ENCODE measurements around the gene CACNA1C. TPM values are rescaled to one million over a fixed set of nuclear protein-coding genes. Genes with fewer than 3 reads are reported as not detected.

CACNA1C gene
- total and polyA plus RNA-seq, 2 donors (not counting 1 experiment from before 2014, with no cell fraction given) = 7.6 to 11.4 TPM

DNA sequence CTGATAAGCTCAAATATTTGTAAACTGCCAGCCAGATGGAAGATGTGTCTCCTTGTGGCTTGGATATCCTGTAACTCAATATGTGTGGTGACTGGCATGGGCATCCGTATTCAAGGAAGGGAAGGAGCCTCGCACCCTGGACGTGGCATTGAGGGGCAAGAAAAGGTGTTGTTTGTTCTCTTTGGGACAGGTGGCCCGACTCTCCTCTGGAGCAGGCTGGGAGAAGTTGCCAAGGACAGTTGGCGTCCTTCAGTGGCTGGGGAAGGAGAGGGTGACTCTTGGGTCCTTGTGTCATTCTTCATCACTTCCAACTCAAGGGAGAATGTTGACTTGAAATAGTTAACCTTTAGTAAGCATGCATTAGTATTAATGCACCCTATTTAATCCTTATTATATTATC is 39.6 kb downstream of the CACNA1C start:
- peaks cover 6% of the 10 kb centered on the region for H3K4me1 ChIP-seq (ENCODE audit: control insufficient read depth, extremely low read depth, insufficient read depth, low read length)
- no peak overlapping the region for H3K4me3 ChIP-seq (replicated peaks in 1 of 4; ENCODE audit: control extremely low read depth in 1 of 4, insufficient read depth in 1 of 4, low read depth in 3 of 4, low read length in 4 of 4)
- H2AFZ ChIP-seq (ENCODE audit: low read length) = no peak overlapping the region
- no peaks in the 10 kb centered on the region for H3K9me3 ChIP-seq (ENCODE audit: control insufficient read depth, insufficient read depth, low read depth, low read length)
- H3K9ac ChIP-seq (ENCODE audit: insufficient read depth, low read length) = no peak overlapping the region
- H3K27me3 ChIP-seq (ENCODE audit: control insufficient read depth, insufficient read depth, low read length) = no peaks in the 10 kb centered on the region
- H4K20me1 ChIP-seq (ENCODE audit: control insufficient read depth, extremely low read depth, insufficient read depth, low read length) = no peaks in the 10 kb centered on the region
- H3K27ac ChIP-seq (ENCODE audit: insufficient read depth, low read length) = no peak overlapping the region
- no peaks in the 10 kb centered on the region for H3K36me3 ChIP-seq (ENCODE audit: control insufficient read depth, insufficient read depth, low read length)
- no peaks in the 10 kb centered on the region for H3K79me2 ChIP-seq (ENCODE audit: control insufficient read depth, insufficient read depth, low read length)
- TF ChIP-seq EZH2 (IDR thresholded peaks at IDR 0.05; ENCODE audit: low read length, missing control alignments) (no peak), CTCF (conservative IDR thresholded peaks at IDR 0.05 in 1 of 2, IDR thresholded peaks at IDR 0.05 in 1 of 2; ENCODE audit: low read depth in 1 of 2, low read length in 2 of 2) (no peak)
- DNase-seq (ENCODE audit: low read depth in 2 of 2) = no peak
- H3K4me2 ChIP-seq (ENCODE audit: extremely low read depth, insufficient read depth, low read length) = no peak overlapping the region

DNA sequence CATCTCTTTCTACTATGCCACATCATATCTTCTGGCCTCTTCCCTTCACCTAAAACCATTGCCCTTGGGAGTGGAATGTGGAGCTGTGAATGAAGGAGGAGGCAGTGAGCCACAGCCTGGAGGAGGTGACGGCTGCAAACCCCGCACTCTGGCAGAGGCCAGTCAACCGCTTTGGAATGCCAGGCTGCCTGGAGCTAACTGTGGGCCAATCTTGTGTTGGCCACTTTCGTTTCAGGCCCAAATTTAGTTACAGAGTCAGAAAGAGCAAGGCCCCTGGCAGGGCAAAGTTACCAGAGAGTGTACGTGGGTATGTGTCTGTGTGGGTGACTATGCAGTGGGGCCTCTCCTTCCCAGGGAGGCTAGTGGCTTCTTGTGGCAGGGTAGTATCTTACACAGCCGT is 40.1 kb downstream of the CACNA1C start:
- Histone ChIP-seq H3K27me3 (ENCODE audit: control insufficient read depth, insufficient read depth, low read length) (no peaks in the 10 kb centered on the region), H3K4me2 (ENCODE audit: extremely low read depth, insufficient read depth, low read length) (no peak overlapping the region), H4K20me1 (ENCODE audit: control insufficient read depth, extremely low read depth, insufficient read depth, low read length) (no peaks in the 10 kb centered on the region), H3K79me2 (ENCODE audit: control insufficient read depth, insufficient read depth, low read length) (no peaks in the 10 kb centered on the region), H2AFZ (ENCODE audit: low read length) (no peak overlapping the region), H3K4me1 (ENCODE audit: control insufficient read depth, extremely low read depth, insufficient read depth, low read length) (peaks cover 6% of the 10 kb centered on the region), H3K9me3 (ENCODE audit: control insufficient read depth, insufficient read depth, low read depth, low read length) (no peaks in the 10 kb centered on the region), H3K36me3 (ENCODE audit: control insufficient read depth, insufficient read depth, low read length) (no peaks in the 10 kb centered on the region), H3K9ac (ENCODE audit: insufficient read depth, low read length) (no peak overlapping the region), H3K27ac (ENCODE audit: insufficient read depth, low read length) (no peak overlapping the region), H3K4me3 (replicated peaks in 1 of 4; ENCODE audit: control extremely low read depth in 1 of 4, insufficient read depth in 1 of 4, low read depth in 3 of 4, low read length in 4 of 4) (no peak overlapping the region)
- DNase-seq (ENCODE audit: low read depth in 2 of 2) = peak in 1 of 2 donors; percentile 64
- no peak for TF ChIP-seq CTCF (conservative IDR thresholded peaks at IDR 0.05 in 1 of 2, IDR thresholded peaks at IDR 0.05 in 1 of 2; ENCODE audit: low read depth in 1 of 2, low read length in 2 of 2)
- no peak for TF ChIP-seq EZH2 (IDR thresholded peaks at IDR 0.05; ENCODE audit: low read length, missing control alignments)

DNA sequence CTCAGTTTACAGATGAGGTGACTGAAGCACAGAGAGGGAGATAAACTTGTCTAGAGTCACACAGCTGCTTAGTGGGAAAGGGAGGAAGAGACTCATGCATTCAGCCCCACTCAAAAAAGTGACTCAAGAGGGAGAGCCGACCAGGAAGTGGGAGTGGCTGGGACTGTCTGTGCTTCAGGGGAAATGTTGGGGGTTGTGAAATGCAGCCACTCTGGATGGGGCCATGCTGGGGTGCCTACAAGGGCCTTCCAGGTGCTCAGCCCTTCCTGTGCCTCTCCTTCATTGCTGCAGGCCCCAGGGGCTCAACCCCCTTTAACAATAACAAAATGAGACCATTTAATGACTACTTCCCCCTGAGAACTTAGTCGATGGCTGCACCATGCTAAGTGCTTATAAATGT is 41.8 kb downstream of the CACNA1C start:
- Histone ChIP-seq H3K79me2 (ENCODE audit: control insufficient read depth, insufficient read depth, low read length) (no peaks in the 10 kb centered on the region), H3K4me2 (ENCODE audit: extremely low read depth, insufficient read depth, low read length) (no peak overlapping the region), H3K27me3 (ENCODE audit: control insufficient read depth, insufficient read depth, low read length) (no peaks in the 10 kb centered on the region), H4K20me1 (ENCODE audit: control insufficient read depth, extremely low read depth, insufficient read depth, low read length) (no peaks in the 10 kb centered on the region), H3K36me3 (ENCODE audit: control insufficient read depth, insufficient read depth, low read length) (no peaks in the 10 kb centered on the region), H3K4me3 (replicated peaks in 1 of 4; ENCODE audit: control extremely low read depth in 1 of 4, insufficient read depth in 1 of 4, low read depth in 3 of 4, low read length in 4 of 4) (no peak overlapping the region), H3K9me3 (ENCODE audit: control insufficient read depth, insufficient read depth, low read depth, low read length) (no peaks in the 10 kb centered on the region), H3K27ac (ENCODE audit: insufficient read depth, low read length) (no peak overlapping the region), H3K9ac (ENCODE audit: insufficient read depth, low read length) (no peak overlapping the region), H2AFZ (ENCODE audit: low read length) (no peak overlapping the region), H3K4me1 (ENCODE audit: control insufficient read depth, extremely low read depth, insufficient read depth, low read length) (peaks cover 6% of the 10 kb centered on the region)
- TF ChIP-seq EZH2 (IDR thresholded peaks at IDR 0.05; ENCODE audit: low read length, missing control alignments) (no peak), CTCF (conservative IDR thresholded peaks at IDR 0.05 in 1 of 2, IDR thresholded peaks at IDR 0.05 in 1 of 2; ENCODE audit: low read depth in 1 of 2, low read length in 2 of 2) (no peak)
- DNase-seq (ENCODE audit: low read depth in 2 of 2) = no peak
